Esophagus (tissue), 2 donors: ENCODE results near the gene PTDSS2. TPM values are rescaled to one million over a fixed set of nuclear protein-coding genes. Genes with fewer than 3 reads are reported as not detected.

ENCODE experiments used
- H3K27ac ChIP-seq, 2 donors: one replicate each; pipeline ENCODE4 v1.5.1; 2013; ENCODE audit warnings: low read depth in 2 of 2, mild to moderate bottlenecking in 2 of 2, inconsistent platforms in 1 of 2, low read length in 1 of 2, moderate library complexity in 1 of 2
- H3K27me3 ChIP-seq, 2 donors: one replicate each; pipeline ENCODE4 v1.6.1; 2013; ENCODE audit warnings: low read length in 2 of 2, control low read depth in 1 of 2, mild to moderate bottlenecking in 1 of 2; ENCODE audit not compliant: insufficient read depth in 2 of 2, control insufficient read depth in 1 of 2
- H3K36me3 ChIP-seq, 2 donors: one replicate each; pipeline ENCODE4 v1.6.1; 2013; ENCODE audit warnings: low read length in 1 of 2; ENCODE audit not compliant: control insufficient read depth in 2 of 2, insufficient read depth in 2 of 2
- H3K4me1 ChIP-seq, 2 donors: one replicate each; pipeline ENCODE4 v1.6.1; 2013; ENCODE audit warnings: low read length in 1 of 2; ENCODE audit not compliant: control insufficient read depth in 2 of 2, insufficient read depth in 2 of 2
- H3K4me3 ChIP-seq, 2 donors: one replicate each; pipeline ENCODE4 v1.5.1; 2013; ENCODE audit warnings: low read length in 2 of 2, mild to moderate bottlenecking in 2 of 2, low read depth in 1 of 2, moderate library complexity in 1 of 2
- H3K9me3 ChIP-seq, 2 donors: one replicate each; pipeline ENCODE4 v1.6.1; 2013; ENCODE audit warnings: mild to moderate bottlenecking in 2 of 2, low read depth in 1 of 2, low read length in 1 of 2, moderate library complexity in 1 of 2; ENCODE audit not compliant: control insufficient read depth in 2 of 2, insufficient read depth in 1 of 2
- WGBS, 2 donors: extraction: QIAGEN DNeasy Blood & Tissue Kit; methylation state at CpG; one replicate each; pipeline ENCODE4 v1.1.7; 2013; 5-methylcytosine and 5-hydroxymethylcytosine counted together
- polyA plus RNA-seq, 2 donors: library from polyadenylated mRNA; stranded (reverse); fragments of 200-250 nt; gene quantifications; one replicate each; pipeline ENCODE4 v1.2.3, GENCODE V29; 2013
- donor health status: healthy with polysubstance abuse.
- donor health status: Bipolar disorder and iron deficiency.

The PTDSS2 gene
- polyA plus RNA-seq, 2 donors: 12.4 to 20.5 TPM

DNA sequence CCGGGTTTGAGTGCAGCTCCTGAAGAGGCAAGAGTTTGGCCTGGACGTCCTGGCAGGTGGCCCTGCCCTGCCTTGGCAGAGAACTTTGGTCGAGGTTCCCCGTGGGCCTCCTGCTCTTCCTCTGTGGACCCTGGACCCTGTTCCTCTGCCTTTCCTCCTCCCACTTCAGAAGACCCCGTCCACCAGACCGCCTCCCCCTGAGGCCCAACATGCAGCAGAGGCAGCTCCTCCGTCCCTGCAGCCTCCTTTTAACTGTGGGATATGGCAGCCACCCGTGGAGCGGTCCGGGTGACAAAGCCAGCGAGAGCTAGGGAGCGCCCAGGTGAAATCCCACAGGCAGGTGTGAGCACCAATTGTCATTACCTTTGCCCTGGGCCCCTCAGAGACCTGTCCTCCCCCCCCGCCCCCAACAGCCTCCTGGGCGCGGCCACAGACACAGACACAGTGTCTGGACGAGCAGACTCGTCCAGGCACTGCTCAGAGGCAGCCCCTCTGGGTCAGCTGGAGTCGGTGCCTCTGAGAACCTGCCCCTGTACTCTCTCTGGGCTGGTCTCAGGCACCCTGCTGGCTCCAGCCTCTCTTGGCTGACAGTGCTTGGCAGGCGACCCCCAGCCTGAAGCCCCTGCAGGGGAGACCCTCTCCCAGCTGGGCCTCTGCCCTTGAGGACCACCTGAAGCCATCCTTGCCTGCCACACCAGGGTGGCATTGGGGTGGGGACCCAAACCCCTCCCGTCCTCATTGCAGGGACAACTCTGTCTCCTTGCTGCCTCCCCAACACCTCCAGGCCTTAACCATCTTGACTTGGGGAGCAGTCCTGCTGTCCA lies 4.1 kb upstream of the PTDSS2 start:
- H3K36me3 ChIP-seq: no peaks in the 10 kb centered on the region
- H3K9me3 ChIP-seq: no peaks in the 10 kb centered on the region
- no peaks in the 10 kb centered on the region for H3K27me3 ChIP-seq
- peaks cover 0 to 20% of the 10 kb centered on the region in 2 donors for H3K4me1 ChIP-seq
- no peak overlapping the region for H3K4me3 ChIP-seq
- H3K27ac ChIP-seq: peak overlapping the region in 1 of 2 donors; percentile 53
- 68 to 73% methylated on average over 20 of the region's 20 CpGs for WGBS, 2 donors

DNA sequence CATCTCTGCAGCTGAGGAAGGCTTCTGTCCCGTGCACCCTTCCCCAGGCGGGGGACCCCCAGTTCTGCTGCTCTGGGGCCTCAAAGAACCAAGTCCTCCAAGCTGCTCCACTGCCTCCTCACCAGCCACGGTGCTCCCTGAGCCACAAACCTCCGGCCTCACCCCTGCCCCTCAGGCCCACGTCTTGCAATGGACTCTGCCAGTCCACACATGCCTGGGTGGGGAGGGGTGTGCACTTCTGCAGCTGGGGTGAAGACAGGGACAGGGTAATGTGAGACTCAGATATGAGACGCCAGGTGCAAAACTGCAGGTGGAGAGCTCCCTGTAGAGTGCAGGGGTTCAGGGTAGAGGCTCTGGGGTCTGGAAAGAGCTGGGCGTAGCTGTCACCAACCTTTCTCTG lies 3.2 kb upstream of the PTDSS2 start:
- Histone ChIP-seq H3K4me1 (peaks cover 5 to 21% of the 10 kb centered on the region in 2 donors), H3K27me3 (no peaks in the 10 kb centered on the region), H3K36me3 (no peaks in the 10 kb centered on the region), H3K9me3 (no peaks in the 10 kb centered on the region), H3K4me3 (no peak overlapping the region), H3K27ac (peak overlapping the region; percentile 22 to 24)
- WGBS, 2 donors: 61 to 64% methylated on average over 7 of the region's 7 CpGs

DNA sequence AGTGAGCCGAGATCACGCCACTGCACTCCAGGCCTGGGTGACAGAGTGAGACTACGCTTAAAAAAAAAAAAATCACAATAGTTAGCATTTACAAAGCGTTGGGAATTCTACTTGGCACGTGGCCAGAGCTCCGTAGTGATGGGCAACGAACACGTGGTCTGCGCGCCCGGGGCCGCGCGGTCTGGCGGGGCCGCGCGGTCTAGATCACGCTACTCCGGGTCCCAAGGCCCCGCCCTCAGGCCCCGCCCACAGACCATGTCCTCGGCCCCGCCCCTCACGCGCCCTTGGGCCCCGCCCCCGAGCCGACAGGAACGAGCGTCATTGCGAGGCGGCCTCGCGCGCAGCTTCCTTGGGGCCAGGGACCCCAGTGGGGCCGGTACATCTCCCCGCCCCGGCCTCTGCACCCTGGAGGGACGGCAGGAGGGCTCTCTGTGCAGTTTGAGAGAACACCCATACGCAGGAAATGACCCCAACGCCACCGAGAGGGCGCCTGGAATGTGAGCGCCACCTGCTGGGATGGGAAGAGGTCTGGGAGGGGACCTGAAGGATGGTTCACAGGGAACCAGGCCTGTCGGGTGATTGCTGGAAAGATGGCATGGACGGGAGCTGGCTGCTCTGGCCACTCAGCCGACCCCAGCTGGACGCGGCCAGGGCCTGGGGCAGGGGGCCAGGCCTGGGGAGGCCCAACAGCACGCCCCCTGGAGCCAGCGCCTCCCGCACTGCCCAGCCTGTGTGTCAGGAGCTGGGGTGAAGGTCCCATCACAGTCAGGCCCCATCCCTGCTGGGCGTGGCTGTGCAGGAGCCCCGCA lies 2.0 kb upstream of the PTDSS2 start:
- H3K9me3 ChIP-seq: no peaks in the 10 kb centered on the region
- H3K27ac ChIP-seq: peak overlapping the region; percentile 95 to 100
- H3K4me3 ChIP-seq: peak overlapping the region; percentile 50 to 84
- H3K27me3 ChIP-seq: no peaks in the 10 kb centered on the region
- peaks cover 0 to 6% of the 10 kb centered on the region in 2 donors for H3K36me3 ChIP-seq
- WGBS, 2 donors: 2 to 3% methylated on average over 54 to 55 of the region's 55 CpGs
- peaks cover 5 to 21% of the 10 kb centered on the region in 2 donors for H3K4me1 ChIP-seq

DNA sequence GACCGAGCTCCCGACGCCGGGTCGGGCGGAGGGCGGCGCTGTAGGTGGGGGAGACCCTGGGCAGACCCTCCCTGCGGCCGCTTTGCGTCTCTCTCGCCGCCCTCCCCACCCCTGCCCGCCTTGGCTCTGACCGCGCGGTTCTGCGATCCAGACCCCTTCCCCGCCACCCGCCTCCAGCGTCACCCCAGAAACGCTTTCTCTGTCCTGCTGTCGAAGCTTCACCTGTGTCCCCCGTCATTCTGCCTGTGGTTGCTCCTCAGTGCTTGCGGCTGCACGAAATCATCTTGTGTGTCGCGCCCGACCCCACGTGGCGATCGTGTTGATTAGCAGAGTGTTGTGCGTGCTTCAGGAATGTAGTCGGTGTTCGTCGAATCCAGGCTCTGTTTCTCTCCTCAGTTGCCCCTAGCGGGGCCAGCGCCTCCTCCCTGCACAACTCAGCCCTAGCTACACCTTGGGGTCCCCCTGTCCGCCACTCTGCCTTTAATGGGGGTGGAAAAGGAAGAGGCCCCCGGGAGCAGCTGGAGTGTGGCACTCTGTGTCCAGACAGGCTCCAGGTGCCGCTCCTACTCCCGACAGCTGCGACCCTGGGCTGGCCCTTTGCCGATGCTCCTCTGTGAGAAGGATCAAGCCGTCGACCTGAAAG lies 851 bp downstream of the PTDSS2 start:
- peak overlapping the region; percentile 77 to 96 for H3K4me3 ChIP-seq
- H3K36me3 ChIP-seq: peaks cover 4 to 17% of the 10 kb centered on the region in 2 donors
- H3K27ac ChIP-seq: peak overlapping the region; percentile 8 to 83
- WGBS, 2 donors: 3% methylated on average over 33 to 46 of the region's 46 CpGs
- no peaks in the 10 kb centered on the region for H3K9me3 ChIP-seq
- H3K4me1 ChIP-seq: peaks cover 5 to 16% of the 10 kb centered on the region in 2 donors
- H3K27me3 ChIP-seq: no peaks in the 10 kb centered on the region

DNA sequence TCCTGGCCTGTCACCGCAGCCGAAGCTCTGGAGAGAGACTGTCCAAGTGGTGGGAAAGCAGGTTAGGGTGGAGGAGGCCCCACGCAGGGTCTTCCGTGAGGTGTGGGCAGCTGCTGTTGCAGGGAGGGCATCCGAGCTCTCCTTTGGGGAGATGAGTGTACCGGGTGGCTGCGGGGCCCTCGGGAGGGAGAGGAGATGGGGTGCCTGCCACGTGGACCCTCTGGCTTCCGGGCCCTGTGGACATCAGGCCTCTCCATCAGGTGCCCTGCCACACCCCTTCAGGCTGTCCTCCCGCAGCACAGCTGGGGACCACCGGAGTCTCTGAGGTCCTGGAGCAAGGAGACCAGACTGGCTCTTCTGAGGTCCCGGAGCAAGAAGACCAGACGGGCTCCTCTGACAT lies 1.7 kb downstream of the PTDSS2 start:
- Histone ChIP-seq H3K4me1 (peaks cover 5 to 16% of the 10 kb centered on the region in 2 donors), H3K27me3 (no peaks in the 10 kb centered on the region), H3K4me3 (no peak overlapping the region), H3K9me3 (no peaks in the 10 kb centered on the region), H3K36me3 (peaks cover 4 to 19% of the 10 kb centered on the region in 2 donors), H3K27ac (no peak overlapping the region)
- 85 to 88% methylated on average over 13 to 14 of the region's 14 CpGs for WGBS, 2 donors

DNA sequence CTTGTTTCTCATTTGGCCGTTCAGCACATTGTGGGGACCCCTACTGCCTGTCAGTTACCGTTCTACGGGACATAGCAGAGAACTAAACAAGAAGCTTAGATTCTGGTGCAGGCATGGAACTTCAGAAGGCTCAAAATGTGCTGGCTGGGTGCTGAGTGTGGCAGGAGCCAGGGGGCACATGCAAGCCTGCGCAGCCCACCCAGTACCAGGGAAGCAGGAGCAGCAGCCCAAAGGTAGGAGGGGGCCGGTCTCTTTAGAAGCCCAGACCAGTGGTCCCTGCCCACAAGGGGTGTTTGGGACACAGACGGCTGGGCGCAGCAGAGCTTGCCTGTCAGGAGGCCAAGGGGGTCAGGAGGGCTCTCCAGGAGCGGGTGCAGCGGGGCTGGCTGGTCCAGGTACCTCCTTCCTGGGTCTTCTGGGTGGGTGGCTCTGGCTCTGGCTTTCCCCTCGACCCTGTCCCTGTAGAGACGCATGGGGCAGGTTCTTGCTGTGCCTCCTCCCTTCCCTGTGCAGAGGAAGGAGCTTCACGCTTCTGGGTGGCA lies 2.2 kb downstream of the PTDSS2 start:
- Histone ChIP-seq H3K27ac (no peak overlapping the region), H3K27me3 (no peaks in the 10 kb centered on the region), H3K36me3 (peaks cover 4 to 20% of the 10 kb centered on the region in 2 donors), H3K4me1 (peaks cover 5 to 15% of the 10 kb centered on the region in 2 donors), H3K9me3 (no peaks in the 10 kb centered on the region), H3K4me3 (no peak overlapping the region)
- 89 to 93% methylated on average over 12 of the region's 12 CpGs for WGBS, 2 donors

DNA sequence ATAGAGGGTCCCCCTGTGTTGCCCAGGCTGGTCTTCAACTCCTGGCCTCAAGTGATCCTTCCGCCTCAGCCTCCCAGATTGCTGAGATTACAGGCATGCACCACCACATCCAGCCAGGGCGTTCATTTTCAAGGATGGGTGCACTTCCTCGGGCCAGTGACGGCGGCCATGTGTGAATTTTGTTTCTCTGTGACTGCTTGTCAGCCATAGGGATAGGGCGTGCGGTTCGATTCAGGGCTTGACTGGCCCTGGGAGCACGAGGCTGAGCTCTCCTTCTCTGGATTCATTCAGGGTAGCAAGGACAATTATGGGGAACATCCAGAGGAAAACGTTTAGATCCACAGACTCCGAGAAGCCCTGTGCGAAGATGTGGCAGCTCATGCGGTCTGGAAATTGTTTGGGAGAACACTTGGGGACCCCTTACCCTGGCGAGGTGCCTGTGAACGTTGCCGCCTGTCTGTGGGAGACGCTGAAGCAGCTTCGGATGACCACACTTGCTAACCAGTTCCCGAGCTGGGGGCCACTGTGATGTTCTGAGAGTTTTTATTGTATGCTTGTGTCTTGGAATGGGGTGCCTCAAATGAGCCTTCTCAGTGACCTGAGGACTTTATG lies 2.9 kb downstream of the PTDSS2 start:
- H3K36me3 ChIP-seq: peaks cover 4 to 20% of the 10 kb centered on the region in 2 donors
- peaks cover 5 to 16% of the 10 kb centered on the region in 2 donors for H3K4me1 ChIP-seq
- H3K27me3 ChIP-seq: no peaks in the 10 kb centered on the region
- H3K9me3 ChIP-seq: no peaks in the 10 kb centered on the region
- no peak overlapping the region for H3K27ac ChIP-seq
- no peak overlapping the region for H3K4me3 ChIP-seq
- 89 to 90% methylated on average over 19 of the region's 19 CpGs for WGBS, 2 donors

DNA sequence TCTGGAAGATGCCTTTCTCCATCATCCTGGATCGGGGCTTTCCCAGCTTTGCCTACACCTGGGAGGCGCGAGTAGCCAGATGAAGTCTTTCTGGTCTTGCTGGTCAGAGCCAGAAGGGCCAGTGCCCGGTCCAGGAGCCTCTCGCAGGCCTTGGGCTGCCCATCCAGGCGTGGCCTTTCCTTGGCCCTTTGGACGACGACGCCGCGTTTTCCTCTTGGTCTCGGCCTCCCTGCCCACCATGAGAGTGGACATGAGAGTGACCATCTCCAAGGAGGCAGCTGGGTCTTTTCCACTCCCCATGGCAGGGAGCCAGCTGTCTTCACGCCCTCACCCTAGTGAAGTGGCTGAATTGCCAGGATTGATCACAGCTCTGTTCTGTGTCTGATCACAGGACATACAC lies 3.5 kb downstream of the PTDSS2 start:
- 88 to 90% methylated on average over 13 of the region's 13 CpGs for WGBS, 2 donors
- no peaks in the 10 kb centered on the region for H3K9me3 ChIP-seq
- H3K36me3 ChIP-seq: peaks cover 4 to 20% of the 10 kb centered on the region in 2 donors
- H3K4me3 ChIP-seq: no peak overlapping the region
- H3K27me3 ChIP-seq: no peaks in the 10 kb centered on the region
- H3K4me1 ChIP-seq: peaks cover 5 to 13% of the 10 kb centered on the region in 2 donors
- H3K27ac ChIP-seq: no peak overlapping the region

DNA sequence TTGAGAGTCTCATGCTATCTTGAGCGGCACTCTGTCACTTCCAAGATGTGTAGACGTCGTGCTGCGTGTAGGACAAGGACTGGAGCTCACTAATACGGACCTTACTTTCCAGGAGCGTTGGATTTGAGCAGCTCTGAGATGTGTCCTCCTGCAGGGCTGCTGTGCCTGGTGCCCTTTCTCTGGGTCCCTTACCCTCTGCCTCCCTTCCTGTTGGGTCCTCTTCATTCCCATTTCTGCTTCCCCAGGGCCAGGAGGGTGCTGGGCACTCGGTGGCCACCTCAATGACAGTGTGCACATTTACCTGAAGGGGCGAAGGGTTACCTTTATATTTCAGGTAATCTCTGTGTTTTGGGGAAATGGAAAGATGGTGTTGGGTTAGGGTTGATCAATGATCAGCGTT lies 4.0 kb downstream of the PTDSS2 start:
- Histone ChIP-seq H3K36me3 (peaks cover 4 to 20% of the 10 kb centered on the region in 2 donors), H3K27me3 (no peaks in the 10 kb centered on the region), H3K27ac (no peak overlapping the region), H3K4me1 (peaks cover 5 to 13% of the 10 kb centered on the region in 2 donors), H3K4me3 (no peak overlapping the region), H3K9me3 (no peaks in the 10 kb centered on the region)
- WGBS, 2 donors: 89 to 91% methylated on average over 9 of the region's 9 CpGs
